OCI-LY7 (cell line): ENCODE data around the gene CEP95.

ENCODE experiments used
- EZH2phosphoT487 ChIP-seq: fragments of 200-600 bp; sonication (generic); IDR thresholded peaks from 2 replicates; pipeline ENCODE4 v1.6.1; 2018; ENCODE audit warnings: low read depth, borderline replicate concordance, mild to moderate bottlenecking, mixed run types, antibody characterized with exemption, low read length, moderate library complexity, mixed read lengths
- TF ChIP-seq, protein P1 (sequence below): fragments of 200-600 bp; sonication (generic); conservative IDR thresholded peaks from 2 replicates; pipeline ENCODE4 v1.5.1; 2014; ENCODE audit warnings: mild to moderate bottlenecking, antibody characterized with exemption, low read length, moderate library complexity, mixed read lengths

DNA sequence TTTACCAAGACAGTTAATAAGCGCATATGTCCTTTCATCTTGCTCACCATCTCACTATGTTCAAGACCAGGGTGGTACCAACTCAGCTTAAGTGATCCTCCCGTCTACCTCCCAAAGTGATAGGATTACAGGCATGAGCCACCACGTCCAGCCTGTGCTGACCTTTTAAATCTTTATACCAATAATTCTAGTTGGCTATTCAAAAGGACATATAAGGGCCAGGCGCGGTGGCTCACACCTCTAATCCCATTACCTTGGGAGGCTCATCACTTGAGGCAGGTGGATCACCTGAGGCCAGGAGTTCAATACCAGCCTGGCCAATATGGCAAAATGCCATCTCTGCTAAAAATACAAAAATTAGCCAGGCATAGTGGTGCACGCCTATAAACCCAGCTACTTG is 2.4 kb downstream of the CEP95 start:
- TF ChIP-seq, protein P1, sequence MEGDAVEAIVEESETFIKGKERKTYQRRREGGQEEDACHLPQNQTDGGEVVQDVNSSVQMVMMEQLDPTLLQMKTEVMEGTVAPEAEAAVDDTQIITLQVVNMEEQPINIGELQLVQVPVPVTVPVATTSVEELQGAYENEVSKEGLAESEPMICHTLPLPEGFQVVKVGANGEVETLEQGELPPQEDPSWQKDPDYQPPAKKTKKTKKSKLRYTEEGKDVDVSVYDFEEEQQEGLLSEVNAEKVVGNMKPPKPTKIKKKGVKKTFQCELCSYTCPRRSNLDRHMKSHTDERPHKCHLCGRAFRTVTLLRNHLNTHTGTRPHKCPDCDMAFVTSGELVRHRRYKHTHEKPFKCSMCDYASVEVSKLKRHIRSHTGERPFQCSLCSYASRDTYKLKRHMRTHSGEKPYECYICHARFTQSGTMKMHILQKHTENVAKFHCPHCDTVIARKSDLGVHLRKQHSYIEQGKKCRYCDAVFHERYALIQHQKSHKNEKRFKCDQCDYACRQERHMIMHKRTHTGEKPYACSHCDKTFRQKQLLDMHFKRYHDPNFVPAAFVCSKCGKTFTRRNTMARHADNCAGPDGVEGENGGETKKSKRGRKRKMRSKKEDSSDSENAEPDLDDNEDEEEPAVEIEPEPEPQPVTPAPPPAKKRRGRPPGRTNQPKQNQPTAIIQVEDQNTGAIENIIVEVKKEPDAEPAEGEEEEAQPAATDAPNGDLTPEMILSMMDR = no peak
- TF ChIP-seq EZH2phosphoT487 = no peak
